GM10248 (cell line): Measurements from ENCODE around the gene SESN2.
A peak's percentile ranks its signal among the peaks of the same experiment; 100 is the strongest.

ENCODE experiments used
- CTCF ChIA-PET: fragments of 300-600 bp; sonication (Branson Sonifier 250); formaldehyde crosslinking; extraction: SDS; loops from one replicate; lab custom pipeline; 2021; ENCODE audit warnings: antibody characterized with exemption; lab: Yijun Ruan, JAX
- POLR2A ChIA-PET: fragments of 350-650 bp; sonication (Branson Sonifier 250); formaldehyde crosslinking; extraction: SDS; loops from one replicate; lab custom pipeline; 2020; ENCODE audit warnings: antibody characterized with exemption; lab: Yijun Ruan, JAX
- DNase-seq: peaks from one replicate; pipeline ENCODE4 v3.0.0; 2012; ENCODE audit errors: extremely low spot score
- CTCF ChIP-seq: IDR thresholded peaks from 2 replicates; pipeline ENCODE4 v1.5.1; 2012; ENCODE audit warnings: mild to moderate bottlenecking, low read depth; ENCODE audit errors: extremely low read depth, missing control alignments, control extremely low read depth

The SESN2 gene

GRCh38 chr1:28243685-28244311, 15.5 kb upstream of the SESN2 start:
- ChIA-PET POLR2A (interaction anchor here (3.7 kb wide), 1 partner anchor 9 kb away, joined by 25 read pairs; the partner anchor contains the start of gene ATP5IF1), CTCF (interaction anchor here (0.6 to 1.3 kb wide), 7 partner anchors 8 to 379 kb away, joined by 3 to 7 read pairs (median 3); partner anchors contain the start of gene ATP5IF1)
- no peak for DNase-seq
- no peak for TF ChIP-seq CTCF

- POLR2A ChIA-PET: interaction anchor here (0.7 to 3.7 kb wide), 2 partner anchors 10 to 295 kb away, joined by 5 to 25 read pairs; partner anchors contain the start of gene ATP5IF1
- CTCF ChIA-PET: interaction anchor here (0.9 to 1.3 kb wide), 5 partner anchors 9 to 165 kb away, joined by 3 to 7 read pairs (median 4); partner anchors contain the start of gene ATP5IF1
- peak; percentile 59 for DNase-seq
Measured at GRCh38 chr1:28244549-28245251, 14.6 kb upstream of the SESN2 start.

GRCh38 chr1:28246427-28246832, 12.9 kb upstream of the SESN2 start:
- TF ChIP-seq CTCF: no peak
- ChIA-PET CTCF (interaction anchor here (1.1 to 4.3 kb wide), 3 partner anchors 9 to 14 kb away, joined by 5 to 111 read pairs (median 5); partner anchors contain the start of gene SESN2), POLR2A (interaction anchor here (0.6 to 3.7 kb wide), 3 partner anchors 11 to 302 kb away, joined by 4 to 25 read pairs (median 4); partner anchors contain the start of gene ATP5IF1)
- DNase-seq: no peak

More at GRCh38 chr1:28244549-28245251, 14.6 kb upstream of the SESN2 start:
- no peak for TF ChIP-seq CTCF

- POLR2A ChIA-PET: interaction anchor here (0.5 to 1.8 kb wide), 4 partner anchors 12 to 637 kb away, joined by 3 to 9 read pairs (median 4); partner anchors contain the start of genes ATP5IF1 and RCC1
- no peak for DNase-seq
- CTCF ChIA-PET: interaction anchor here (0.9 to 4.3 kb wide), 27 partner anchors 11 to 629 kb away, joined by 3 to 111 read pairs (median 6); partner anchors contain the start of genes ATP5IF1, MED18, PHACTR4 and SESN2
- TF ChIP-seq CTCF: no peak
Measured at GRCh38 chr1:28247612-28248272, 11.6 kb upstream of the SESN2 start.

GRCh38 chr1:28248273-28249012, 10.9 kb upstream of the SESN2 start:
- ChIA-PET POLR2A (interaction anchor here (1.3 to 1.8 kb wide), 3 partner anchors 10 to 333 kb away, joined by 5 to 9 read pairs (median 6); partner anchors contain the start of gene ATP5IF1), CTCF (interaction anchor here (0.7 to 4.3 kb wide), 54 partner anchors 12 to 629 kb away, joined by 3 to 111 read pairs (median 4); partner anchors contain the start of genes ATP5IF1, GMEB1, MED18 and PHACTR4)
- peak; percentile 70 for DNase-seq
- TF ChIP-seq CTCF: peak; percentile 92
